WI38 (cell line): ENCODE measurements around the gene HYLS1.
"Not testable (repeated sequence)": the region's sequence is repeated elsewhere in the genome, so short reads cannot be mapped to it uniquely, and the experiment has no call there.

ENCODE experiments used
- H3K4me3 ChIP-seq: 2 replicates; pipeline ENCODE4 v1.5.1; 2011; ENCODE audit warnings: low read depth, mild to moderate bottlenecking, control low read depth, low read length
- CTCF ChIP-seq: IDR thresholded peaks from 2 replicates; pipeline ENCODE4 v1.5.1; 2012; ENCODE audit warnings: low read depth, mild to moderate bottlenecking, control low read depth, low read length

Gene HYLS1, protein sequence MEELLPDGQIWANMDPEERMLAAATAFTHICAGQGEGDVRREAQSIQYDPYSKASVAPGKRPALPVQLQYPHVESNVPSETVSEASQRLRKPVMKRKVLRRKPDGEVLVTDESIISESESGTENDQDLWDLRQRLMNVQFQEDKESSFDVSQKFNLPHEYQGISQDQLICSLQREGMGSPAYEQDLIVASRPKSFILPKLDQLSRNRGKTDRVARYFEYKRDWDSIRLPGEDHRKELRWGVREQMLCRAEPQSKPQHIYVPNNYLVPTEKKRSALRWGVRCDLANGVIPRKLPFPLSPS

DNA sequence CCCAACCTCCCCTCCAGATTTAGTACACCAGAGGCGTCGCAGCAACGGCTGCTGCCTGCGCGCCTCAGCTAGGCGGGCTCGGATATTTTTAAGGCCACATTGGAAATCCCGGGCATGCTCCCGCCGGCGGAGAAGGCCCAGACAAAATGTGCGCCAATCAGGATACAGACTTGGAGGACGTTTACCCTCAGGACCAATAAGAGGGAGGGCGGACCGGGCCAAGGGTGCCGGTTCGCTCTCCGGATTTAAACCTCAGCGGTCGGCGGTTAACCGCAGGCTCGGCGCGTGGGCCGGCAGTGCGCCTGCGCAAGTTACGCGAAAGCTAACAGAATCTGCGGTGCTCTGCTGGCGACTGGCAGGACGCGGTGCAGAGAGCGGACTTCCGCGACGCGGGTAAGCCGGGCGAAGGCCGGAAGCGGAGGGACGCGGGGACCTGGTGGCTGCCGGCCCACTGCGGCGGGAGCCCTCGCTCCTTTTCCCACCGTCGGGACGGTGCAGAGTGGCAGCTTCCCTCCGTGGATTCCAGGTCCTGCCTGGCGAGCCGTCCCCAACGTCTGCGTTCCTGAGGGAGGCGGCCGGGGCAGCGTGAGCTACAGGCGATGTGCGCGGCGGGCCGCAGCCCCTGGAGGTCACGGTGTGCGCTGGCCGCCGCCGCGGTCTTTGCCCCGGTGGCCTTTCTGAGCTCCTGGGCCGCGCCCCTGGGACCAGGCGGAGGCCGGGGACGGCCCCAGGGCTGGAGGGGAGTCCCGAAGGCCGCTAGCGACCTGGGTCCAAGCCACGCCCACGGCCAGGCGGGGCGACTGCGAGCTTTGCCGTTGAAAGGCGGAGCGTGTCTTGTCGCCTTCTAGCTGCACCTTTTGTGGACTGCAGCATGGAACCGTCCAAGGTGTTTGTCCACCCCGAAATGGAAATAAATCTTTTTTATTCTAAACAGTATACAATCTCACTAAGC, at the start of gene HYLS1:
Gene HYLS1, plus strand, starts transcription at position 296 of the 952 bp plus-strand sequence. CDS start 11,701 bp downstream, outside the sequence.
- TF ChIP-seq CTCF, result no peak
- peak within 1 kb of the TSS; percentile 83 for H3K4me3 ChIP-seq

GRCh38 chr11:125842321-125842948, 45.0 kb upstream of the HYLS1 start:
- no peak for TF ChIP-seq CTCF
- H3K4me3 ChIP-seq, result no peak overlapping the region

GRCh38 chr11:125846188-125846587, 41.3 kb upstream of the HYLS1 start:
- TF ChIP-seq CTCF, result no peak

GRCh38 chr11:125857670-125858069, 29.8 kb upstream of the HYLS1 start:
- not testable (repeated sequence) for H3K4me3 ChIP-seq

More at GRCh38 chr11:125846188-125846587, 41.3 kb upstream of the HYLS1 start:
- no peak overlapping the region for H3K4me3 ChIP-seq

GRCh38 chr11:125862786-125863185, 24.7 kb upstream of the HYLS1 start:
- H3K4me3 ChIP-seq, result not testable (repeated sequence)

DNA sequence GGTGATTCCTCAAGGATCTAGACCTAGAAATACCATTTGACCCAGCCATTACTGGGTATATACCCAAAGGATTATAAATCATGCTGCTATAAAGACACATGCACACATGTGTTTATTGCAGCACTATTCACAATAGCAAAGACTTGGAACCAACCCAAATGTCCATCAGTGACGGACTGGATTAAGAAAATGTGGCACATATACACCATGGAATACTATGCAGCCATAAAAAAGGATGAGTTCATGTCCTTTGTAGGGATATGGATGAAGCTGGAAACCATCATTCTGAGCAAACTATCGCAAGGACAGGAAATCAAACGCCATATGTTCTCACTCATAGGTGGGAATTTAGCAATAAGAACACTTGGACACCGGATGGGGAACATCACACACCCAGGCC, 22.1 kb upstream of the HYLS1 start:
- not testable (repeated sequence) for H3K4me3 ChIP-seq

- no peak for TF ChIP-seq CTCF
- no peak overlapping the region for H3K4me3 ChIP-seq
Measured at GRCh38 chr11:125869521-125869920, 17.9 kb upstream of the HYLS1 start.

DNA sequence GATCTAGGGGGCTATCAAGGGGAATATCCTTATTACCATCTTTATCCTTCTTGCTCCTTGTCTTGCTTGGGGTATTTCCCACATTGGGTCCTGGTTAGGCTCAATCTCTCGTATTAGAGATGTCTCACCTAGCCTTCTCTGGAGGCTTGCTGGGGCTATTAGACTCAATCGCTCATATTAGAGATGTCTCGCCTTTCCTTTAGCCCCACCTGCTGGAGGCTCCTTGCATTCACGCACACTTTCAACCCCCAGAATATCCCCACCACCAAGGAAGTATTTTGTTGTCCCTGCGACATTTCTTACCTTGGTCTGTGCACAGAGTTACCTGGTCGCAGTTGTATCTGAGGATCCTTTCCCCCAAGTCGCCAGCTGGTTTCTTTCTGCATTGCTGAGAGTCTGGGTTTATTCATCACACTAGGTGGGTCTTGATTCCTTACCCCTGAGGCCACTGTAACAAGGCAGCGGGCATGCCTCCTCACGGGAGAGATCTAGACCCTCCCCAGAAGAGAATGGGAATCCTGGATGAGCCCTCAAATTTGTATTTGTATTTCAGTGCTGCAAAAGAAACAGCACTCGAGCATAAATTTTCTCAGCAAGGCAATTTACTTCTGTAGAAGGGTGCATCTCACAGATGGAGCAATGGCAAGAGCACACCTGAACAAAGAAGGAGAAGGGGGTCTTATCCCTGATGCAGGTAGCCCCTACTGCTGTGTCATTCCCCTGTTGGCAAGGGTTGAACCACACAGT, 15.9 kb upstream of the HYLS1 start:
- no peak overlapping the region for H3K4me3 ChIP-seq
- TF ChIP-seq CTCF, result peak; percentile 47; the same call in 1 of the 2 replicates
